KMS-11 (cell line): ENCODE data around the gene TAS1R2.

Experiments
- H2AFZ ChIP-seq: fragments of 200-600 bp; sonication (generic); 2 replicates; pipeline ENCODE4 v1.6.1; 2016; ENCODE audit warnings: antibody characterized with exemption, mixed run types, low read depth
- H3K27ac ChIP-seq: fragments of 200-600 bp; sonication (generic); 2 replicates; pipeline ENCODE4 v1.6.1; 2016; ENCODE audit warnings: mild to moderate bottlenecking, mixed run types
- H3K27me3 ChIP-seq: fragments of 200-600 bp; sonication (generic); 2 replicates; pipeline ENCODE4 v1.6.1; 2017; ENCODE audit warnings: mild to moderate bottlenecking, low read depth, mixed run types, moderate library complexity; ENCODE audit not compliant: insufficient read depth
- H3K36me3 ChIP-seq: fragments of 200-600 bp; sonication (generic); 2 replicates; pipeline ENCODE4 v1.6.1; 2017; ENCODE audit warnings: mild to moderate bottlenecking, mixed run types; ENCODE audit not compliant: insufficient read depth
- H3K4me1 ChIP-seq: fragments of 200-600 bp; sonication (generic); 2 replicates; pipeline ENCODE4 v1.6.1; 2016; ENCODE audit warnings: mild to moderate bottlenecking, low read depth, mixed run types; ENCODE audit not compliant: poor library complexity, severe bottlenecking
- H3K4me2 ChIP-seq: fragments of 200-600 bp; sonication (generic); 2 replicates; pipeline ENCODE4 v1.7.0; 2016; ENCODE audit warnings: mild to moderate bottlenecking, mixed run types
- H3K4me3 ChIP-seq: fragments of 200-600 bp; sonication (generic); IDR thresholded peaks from 2 replicates; pipeline ENCODE4 v1.6.1; 2017; ENCODE audit warnings: low read depth, low read length, mixed read lengths; ENCODE audit not compliant: insufficient read depth
- H3K79me2 ChIP-seq: fragments of 200-600 bp; sonication (generic); 2 replicates; pipeline ENCODE4 v1.6.1; 2016; ENCODE audit warnings: low read depth, mixed run types; ENCODE audit not compliant: insufficient read depth
- H3K9ac ChIP-seq: fragments of 200-600 bp; sonication (generic); 2 replicates; pipeline ENCODE4 v1.6.1; 2016; ENCODE audit warnings: mild to moderate bottlenecking, mixed run types
- H4K20me1 ChIP-seq: fragments of 200-600 bp; sonication (generic); 2 replicates; pipeline ENCODE4 v1.6.1; 2016; ENCODE audit warnings: mild to moderate bottlenecking, mixed run types; ENCODE audit not compliant: insufficient read depth
- CTCF ChIP-seq: fragments of 200-600 bp; sonication (generic); conservative IDR thresholded peaks from 2 replicates; pipeline ENCODE4 v1.6.1; 2017; ENCODE audit warnings: low read depth, mild to moderate bottlenecking, antibody characterized with exemption, low read length, moderate library complexity, mixed read lengths

The TAS1R2 gene

GRCh38 chr1:18869847-18870594, 10.6 kb upstream of the TAS1R2 start:
- Histone ChIP-seq H3K4me3 (no peak overlapping the region), H3K27me3 (peaks cover 36% of the 10 kb centered on the region; the same call in 1 of the 2 replicates), H3K4me2 (no peak overlapping the region), H3K79me2 (no peaks in the 10 kb centered on the region), H3K9ac (no peak overlapping the region), H3K36me3 (no peaks in the 10 kb centered on the region), H3K27ac (no peak overlapping the region), H2AFZ (no peak overlapping the region), H3K4me1 (no peaks in the 10 kb centered on the region), H4K20me1 (no peaks in the 10 kb centered on the region)
- TF ChIP-seq CTCF: no peak

- Histone ChIP-seq H3K36me3 (no peaks in the 10 kb centered on the region), H4K20me1 (no peaks in the 10 kb centered on the region), H3K79me2 (no peaks in the 10 kb centered on the region), H2AFZ (no peak overlapping the region), H3K27ac (no peak overlapping the region), H3K4me3 (no peak overlapping the region), H3K4me1 (no peaks in the 10 kb centered on the region), H3K9ac (no peak overlapping the region), H3K4me2 (no peak overlapping the region), H3K27me3 (peaks cover 44% of the 10 kb centered on the region; the same call in 1 of the 2 replicates)
- TF ChIP-seq CTCF: no peak
These were observed 9.5 kb upstream of the TAS1R2 start for GRCh38 chr1:18868801-18869424.

GRCh38 chr1:18868354-18868753, 8.9 kb upstream of the TAS1R2 start:
- no peak overlapping the region for H3K27ac ChIP-seq
- no peaks in the 10 kb centered on the region for H3K4me1 ChIP-seq
- H2AFZ ChIP-seq: no peak overlapping the region
- no peak overlapping the region for H3K4me3 ChIP-seq
- TF ChIP-seq CTCF: no peak
- no peak overlapping the region for H3K9ac ChIP-seq
- H3K4me2 ChIP-seq: no peak overlapping the region
- H3K27me3 ChIP-seq: peaks cover 44% of the 10 kb centered on the region; the same call in 1 of the 2 replicates
- no peaks in the 10 kb centered on the region for H3K36me3 ChIP-seq
- H4K20me1 ChIP-seq: no peaks in the 10 kb centered on the region
- H3K79me2 ChIP-seq: no peaks in the 10 kb centered on the region

- Histone ChIP-seq H4K20me1 (no peaks in the 10 kb centered on the region), H3K4me3 (no peak overlapping the region), H2AFZ (no peak overlapping the region), H3K27ac (no peak overlapping the region), H3K4me1 (no peaks in the 10 kb centered on the region), H3K9ac (no peak overlapping the region), H3K27me3 (peaks cover 44% of the 10 kb centered on the region; the same call in 1 of the 2 replicates), H3K4me2 (no peak overlapping the region), H3K79me2 (no peaks in the 10 kb centered on the region), H3K36me3 (no peaks in the 10 kb centered on the region)
- no peak for TF ChIP-seq CTCF
These were observed 7.4 kb upstream of the TAS1R2 start for GRCh38 chr1:18866846-18867245.
